Endothelial cell of umbilical vein (primary cell): Measurements from ENCODE around the gene CLDN22.

Experiments
- EZH2 ChIP-seq: IDR thresholded peaks from 2 replicates; pipeline ENCODE4 v1.6.1; 2012; ENCODE audit warnings: borderline replicate concordance, low read depth, mild to moderate bottlenecking, moderate library complexity, low read length, inconsistent platforms; ENCODE audit not compliant: severe bottlenecking
- FOS ChIP-seq: IDR thresholded peaks from 2 replicates; pipeline ENCODE4 v1.6.1; 2011; ENCODE audit warnings: mild to moderate bottlenecking, low read length, moderate library complexity, borderline replicate concordance; ENCODE audit not compliant: insufficient read depth
- GATA2 ChIP-seq: IDR thresholded peaks from 2 replicates; pipeline ENCODE4 v1.7.0; 2011; ENCODE audit warnings: low read depth, mild to moderate bottlenecking, moderate library complexity, mixed read lengths, low read length; ENCODE audit not compliant: insufficient read length, insufficient read depth
- JUN ChIP-seq: IDR thresholded peaks from 2 replicates; pipeline ENCODE4 v1.6.1; 2011; ENCODE audit warnings: borderline replicate concordance, low read depth; ENCODE audit not compliant: insufficient read length, insufficient read depth
- MYC ChIP-seq: IDR thresholded peaks from one replicate; pipeline ENCODE4 v1.6.1; 2011; ENCODE audit warnings: mild to moderate bottlenecking, low read depth, low read length
- POLR2A ChIP-seq: IDR thresholded peaks from 2 replicates; pipeline ENCODE4 v1.6.1; 2012; ENCODE audit warnings: low read depth, mild to moderate bottlenecking, control low read depth, low read length
- POLR2AphosphoS5 ChIP-seq: IDR thresholded peaks from 2 replicates; pipeline ENCODE4 v1.6.1; 2012; ENCODE audit warnings: low read depth, mild to moderate bottlenecking, control low read depth, low read length, moderate library complexity; ENCODE audit not compliant: insufficient read depth
- TF ChIP-seq, protein P1 (sequence below), 2 donors: IDR thresholded peaks; 1 replicate in 1 of 2; 2 replicates in 1 of 2; pipeline ENCODE4 v1.5.1; 2011; ENCODE audit warnings: low read length in 2 of 2, mild to moderate bottlenecking in 2 of 2, moderate library complexity in 2 of 2, control low read depth in 1 of 2, inconsistent platforms in 1 of 2, low read depth in 1 of 2; ENCODE audit not compliant: insufficient read depth in 1 of 2; ENCODE audit errors: extremely low read depth in 1 of 2
- TF ChIP-seq, protein P2 (sequence below): IDR thresholded peaks from 2 replicates; pipeline ENCODE4 v1.6.1; 2011; ENCODE audit not compliant: insufficient read depth, insufficient read length

DNA sequence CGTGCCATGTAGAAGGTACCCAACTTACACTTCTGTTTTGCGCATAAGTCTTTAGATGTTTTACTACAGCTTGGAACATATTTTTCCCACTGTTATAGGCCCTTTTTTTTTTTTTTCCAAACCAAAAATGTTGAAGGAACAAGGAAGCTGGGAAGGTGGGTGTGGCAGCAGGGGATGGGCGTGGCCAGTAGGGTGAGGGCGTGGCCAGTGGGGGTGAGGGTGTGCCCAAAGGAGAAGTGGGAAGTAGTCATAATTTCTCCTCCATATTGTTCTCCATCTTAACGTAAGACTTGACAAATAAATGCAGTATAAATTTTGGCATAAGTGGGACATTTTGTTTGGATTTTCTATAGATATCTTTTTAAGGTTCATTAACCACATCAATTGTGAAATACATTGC lies 30.4 kb downstream of the CLDN22 start:
- TF ChIP-seq, protein P1, sequence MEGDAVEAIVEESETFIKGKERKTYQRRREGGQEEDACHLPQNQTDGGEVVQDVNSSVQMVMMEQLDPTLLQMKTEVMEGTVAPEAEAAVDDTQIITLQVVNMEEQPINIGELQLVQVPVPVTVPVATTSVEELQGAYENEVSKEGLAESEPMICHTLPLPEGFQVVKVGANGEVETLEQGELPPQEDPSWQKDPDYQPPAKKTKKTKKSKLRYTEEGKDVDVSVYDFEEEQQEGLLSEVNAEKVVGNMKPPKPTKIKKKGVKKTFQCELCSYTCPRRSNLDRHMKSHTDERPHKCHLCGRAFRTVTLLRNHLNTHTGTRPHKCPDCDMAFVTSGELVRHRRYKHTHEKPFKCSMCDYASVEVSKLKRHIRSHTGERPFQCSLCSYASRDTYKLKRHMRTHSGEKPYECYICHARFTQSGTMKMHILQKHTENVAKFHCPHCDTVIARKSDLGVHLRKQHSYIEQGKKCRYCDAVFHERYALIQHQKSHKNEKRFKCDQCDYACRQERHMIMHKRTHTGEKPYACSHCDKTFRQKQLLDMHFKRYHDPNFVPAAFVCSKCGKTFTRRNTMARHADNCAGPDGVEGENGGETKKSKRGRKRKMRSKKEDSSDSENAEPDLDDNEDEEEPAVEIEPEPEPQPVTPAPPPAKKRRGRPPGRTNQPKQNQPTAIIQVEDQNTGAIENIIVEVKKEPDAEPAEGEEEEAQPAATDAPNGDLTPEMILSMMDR (IDR thresholded peaks at IDR 0.05; ENCODE audit: extremely low read depth in 1 of 2, insufficient read depth in 1 of 2, low read depth in 1 of 2, low read length in 2 of 2): no peak
- TF ChIP-seq POLR2A (no peak), MYC (no peak), JUN (no peak), GATA2 (no peak), FOS (no peak), POLR2AphosphoS5 (no peak), EZH2 (no peak)
- TF ChIP-seq, protein P2, sequence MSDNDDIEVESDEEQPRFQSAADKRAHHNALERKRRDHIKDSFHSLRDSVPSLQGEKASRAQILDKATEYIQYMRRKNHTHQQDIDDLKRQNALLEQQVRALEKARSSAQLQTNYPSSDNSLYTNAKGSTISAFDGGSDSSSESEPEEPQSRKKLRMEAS: no peak
